Measurements from ENCODE around the gene GALNT2.

The GALNT2 gene

GRCh38 chr1:230146709-230147108 lies 79.7 kb downstream of the GALNT2 start:
- DNase-seq (ENCODE audit: low read depth) = no peak

- no peak for DNase-seq (ENCODE audit: low read depth)
Observed at GRCh38 chr1:230147253-230148125, 80.5 kb downstream of the GALNT2 start.

GRCh38 chr1:230148126-230148652 lies 81.2 kb downstream of the GALNT2 start:
- DNase-seq (ENCODE audit: low read depth) = no peak

- DNase-seq (ENCODE audit: low read depth) = no peak
Observed at GRCh38 chr1:230148768-230149469, 81.9 kb downstream of the GALNT2 start.

- no peak for DNase-seq (ENCODE audit: low read depth)
Observed at GRCh38 chr1:230149751-230150584, 82.9 kb downstream of the GALNT2 start.

- DNase-seq (ENCODE audit: low read depth) = no peak
Observed at GRCh38 chr1:230150615-230151014, 83.6 kb downstream of the GALNT2 start.

- DNase-seq (ENCODE audit: low read depth) = no peak
Observed at GRCh38 chr1:230151924-230152468, 85.0 kb downstream of the GALNT2 start.

- no peak for DNase-seq (ENCODE audit: low read depth)
Observed at GRCh38 chr1:230152999-230153398, 86.0 kb downstream of the GALNT2 start.

GRCh38 chr1:230153641-230154296 lies 86.7 kb downstream of the GALNT2 start:
- no peak for DNase-seq (ENCODE audit: low read depth)

- DNase-seq (ENCODE audit: low read depth) = no peak
Observed at GRCh38 chr1:230155021-230155420, 88.0 kb downstream of the GALNT2 start.

GRCh38 chr1:230156068-230156467 lies 89.0 kb downstream of the GALNT2 start:
- no peak for DNase-seq (ENCODE audit: low read depth)

GRCh38 chr1:230156536-230156935 lies 89.5 kb downstream of the GALNT2 start:
- DNase-seq (ENCODE audit: low read depth) = no peak

GRCh38 chr1:230157420-230158390 lies 90.7 kb downstream of the GALNT2 start:
- no peak for DNase-seq (ENCODE audit: low read depth)

GRCh38 chr1:230158415-230159291 lies 91.6 kb downstream of the GALNT2 start:
- no peak for DNase-seq (ENCODE audit: low read depth)

GRCh38 chr1:230159580-230159979 lies 92.5 kb downstream of the GALNT2 start:
- DNase-seq (ENCODE audit: low read depth) = no peak

- no peak for DNase-seq (ENCODE audit: low read depth)
Observed at GRCh38 chr1:230160957-230161771, 94.1 kb downstream of the GALNT2 start.

- DNase-seq (ENCODE audit: low read depth) = no peak
Observed at GRCh38 chr1:230163205-230163604, 96.2 kb downstream of the GALNT2 start.

- DNase-seq (ENCODE audit: low read depth) = no peak
Observed at GRCh38 chr1:230163719-230164118, 96.7 kb downstream of the GALNT2 start.

Data from HS-27A (cell line).